ENCODE data around the gene NBEAL2. TPM values are rescaled to one million over a fixed set of nuclear protein-coding genes. Genes with fewer than 3 reads are reported as not detected.

Gene NBEAL2
- total RNA-seq, 4 donors from 2014 or later: 317 to 865 (median 347) TPM

- Histone ChIP-seq H3K27ac (no peak overlapping the region), H3K4me3 (no peak overlapping the region), H3K27me3 (no peaks in the 10 kb centered on the region), H3K9me3 (no peaks in the 10 kb centered on the region), H3K4me1 (peaks cover 11% of the 10 kb centered on the region), H3K36me3 (peaks cover 60% of the 10 kb centered on the region)
- no peak for DNase-seq (ENCODE audit: low spot score in 2 of 2)
- TF ChIP-seq, protein P1, sequence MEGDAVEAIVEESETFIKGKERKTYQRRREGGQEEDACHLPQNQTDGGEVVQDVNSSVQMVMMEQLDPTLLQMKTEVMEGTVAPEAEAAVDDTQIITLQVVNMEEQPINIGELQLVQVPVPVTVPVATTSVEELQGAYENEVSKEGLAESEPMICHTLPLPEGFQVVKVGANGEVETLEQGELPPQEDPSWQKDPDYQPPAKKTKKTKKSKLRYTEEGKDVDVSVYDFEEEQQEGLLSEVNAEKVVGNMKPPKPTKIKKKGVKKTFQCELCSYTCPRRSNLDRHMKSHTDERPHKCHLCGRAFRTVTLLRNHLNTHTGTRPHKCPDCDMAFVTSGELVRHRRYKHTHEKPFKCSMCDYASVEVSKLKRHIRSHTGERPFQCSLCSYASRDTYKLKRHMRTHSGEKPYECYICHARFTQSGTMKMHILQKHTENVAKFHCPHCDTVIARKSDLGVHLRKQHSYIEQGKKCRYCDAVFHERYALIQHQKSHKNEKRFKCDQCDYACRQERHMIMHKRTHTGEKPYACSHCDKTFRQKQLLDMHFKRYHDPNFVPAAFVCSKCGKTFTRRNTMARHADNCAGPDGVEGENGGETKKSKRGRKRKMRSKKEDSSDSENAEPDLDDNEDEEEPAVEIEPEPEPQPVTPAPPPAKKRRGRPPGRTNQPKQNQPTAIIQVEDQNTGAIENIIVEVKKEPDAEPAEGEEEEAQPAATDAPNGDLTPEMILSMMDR (IDR thresholded peaks at IDR 0.05): no peak
- 89% methylated on average over 4 of the region's 4 CpGs for WGBS
Observed at GRCh38 chr3:47016086-47016933, 36.8 kb downstream of the NBEAL2 start.

- Histone ChIP-seq H3K27me3 (no peaks in the 10 kb centered on the region), H3K27ac (no peak overlapping the region), H3K4me1 (peaks cover 11% of the 10 kb centered on the region), H3K36me3 (peaks cover 60% of the 10 kb centered on the region), H3K4me3 (no peak overlapping the region), H3K9me3 (no peaks in the 10 kb centered on the region)
- TF ChIP-seq, protein P1 (IDR thresholded peaks at IDR 0.05): no peak
- no peak for TF ChIP-seq POLR2AphosphoS5 (IDR thresholded peaks at IDR 0.05)
- no peak for TF ChIP-seq POLR2A (IDR thresholded peaks at IDR 0.05)
- no peak for TF ChIP-seq EP300 (IDR thresholded peaks at IDR 0.05)
- no peak for DNase-seq (ENCODE audit: low spot score in 2 of 2)
- 75% methylated on average over 1 of the region's 1 CpG for WGBS
Observed at GRCh38 chr3:47016934-47017435, 37.5 kb downstream of the NBEAL2 start.

- Histone ChIP-seq H3K9me3 (no peaks in the 10 kb centered on the region), H3K27me3 (no peaks in the 10 kb centered on the region), H3K4me3 (no peak overlapping the region), H3K27ac (no peak overlapping the region), H3K36me3 (peaks cover 60% of the 10 kb centered on the region), H3K4me1 (peaks cover 17% of the 10 kb centered on the region)
- WGBS: 87% methylated on average over 6 of the region's 6 CpGs
- no peak for DNase-seq (ENCODE audit: low spot score in 2 of 2)
- TF ChIP-seq, protein P1 (IDR thresholded peaks at IDR 0.05): no peak
- TF ChIP-seq EP300 (IDR thresholded peaks at IDR 0.05) (no peak), POLR2A (IDR thresholded peaks at IDR 0.05) (no peak), POLR2AphosphoS5 (IDR thresholded peaks at IDR 0.05) (no peak)
Observed at GRCh38 chr3:47017504-47018268, 38.2 kb downstream of the NBEAL2 start.

DNA sequence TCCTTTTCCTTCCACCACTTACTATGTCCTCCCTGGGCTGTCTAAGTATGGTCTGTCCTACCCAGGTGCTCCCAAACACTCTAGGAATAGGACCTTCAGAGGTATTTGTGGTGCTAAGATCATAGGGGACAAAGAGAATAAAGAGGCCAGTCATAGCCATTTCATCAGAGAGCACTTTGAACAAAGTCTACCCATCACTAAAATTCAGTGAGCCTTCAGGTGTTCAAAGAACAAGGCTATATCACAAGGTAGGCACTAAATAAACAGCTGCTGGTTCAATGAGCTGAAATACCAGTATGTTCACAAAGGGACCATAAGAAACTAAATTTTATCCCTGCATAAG lies 38.8 kb downstream of the NBEAL2 start:
- Histone ChIP-seq H3K36me3 (peaks cover 59% of the 10 kb centered on the region), H3K4me1 (peaks cover 17% of the 10 kb centered on the region), H3K9me3 (no peaks in the 10 kb centered on the region), H3K27ac (no peak overlapping the region), H3K27me3 (no peaks in the 10 kb centered on the region), H3K4me3 (no peak overlapping the region)
- no peak for DNase-seq (ENCODE audit: low spot score in 2 of 2)
- no peak for TF ChIP-seq POLR2A (IDR thresholded peaks at IDR 0.05)
- TF ChIP-seq EP300 (IDR thresholded peaks at IDR 0.05): no peak
- TF ChIP-seq, protein P1 (IDR thresholded peaks at IDR 0.05): no peak
- no peak for TF ChIP-seq POLR2AphosphoS5 (IDR thresholded peaks at IDR 0.05)

DNA sequence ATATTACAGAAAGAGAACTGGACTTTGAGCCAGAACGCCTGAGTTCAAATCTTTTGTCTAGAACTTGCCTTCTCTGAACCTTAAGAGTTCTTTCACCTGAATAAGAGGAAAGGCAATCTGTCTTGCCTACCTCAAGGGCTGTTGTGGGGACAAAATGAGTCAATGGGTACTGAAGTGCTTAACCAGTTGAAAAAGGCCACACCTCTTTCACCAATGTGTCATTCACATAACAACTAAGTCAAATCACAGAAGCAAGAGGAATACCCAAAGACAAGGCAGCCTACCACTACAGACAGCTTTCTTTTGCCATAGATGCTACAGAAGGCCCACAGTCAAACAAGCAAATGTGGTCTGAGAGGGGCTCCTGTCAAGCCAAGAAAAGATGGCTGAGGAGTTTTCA lies 39.7 kb downstream of the NBEAL2 start:
- no peak for DNase-seq (ENCODE audit: low spot score in 2 of 2)
- no peak for TF ChIP-seq POLR2A (IDR thresholded peaks at IDR 0.05)
- TF ChIP-seq, protein P1 (IDR thresholded peaks at IDR 0.05): no peak
- TF ChIP-seq EP300 (IDR thresholded peaks at IDR 0.05): no peak
- TF ChIP-seq POLR2AphosphoS5 (IDR thresholded peaks at IDR 0.05): no peak
- WGBS: 88% methylated on average over 1 of the region's 1 CpG
- Histone ChIP-seq H3K4me3 (no peak overlapping the region), H3K36me3 (peaks cover 54% of the 10 kb centered on the region), H3K9me3 (no peaks in the 10 kb centered on the region), H3K27ac (no peak overlapping the region), H3K4me1 (peaks cover 17% of the 10 kb centered on the region), H3K27me3 (no peaks in the 10 kb centered on the region)
